NCI-H187 treated with DMSO at 0.1 percent for 48 hours (cell line): ENCODE data around the gene ITGB8.

Source experiments
- DNase-seq: peaks from one replicate; lab custom pipeline; 2025; lab: John Stamatoyannopoulos, UW

The ITGB8 gene

GRCh38 chr7:20430664-20431063 lies 100.0 kb downstream of the ITGB8 start:
- DNase-seq: no peak

- no peak for DNase-seq
Observed at GRCh38 chr7:20431146-20431545, 100.4 kb downstream of the ITGB8 start.

GRCh38 chr7:20432071-20432470 lies 101.4 kb downstream of the ITGB8 start:
- no peak for DNase-seq

GRCh38 chr7:20435305-20435704 lies 104.6 kb downstream of the ITGB8 start:
- no peak for DNase-seq

GRCh38 chr7:20438248-20438647 lies 107.5 kb downstream of the ITGB8 start:
- DNase-seq: no peak

- no peak for DNase-seq
Observed at GRCh38 chr7:20438694-20439376, 108.1 kb downstream of the ITGB8 start.

- no peak for DNase-seq
Observed at GRCh38 chr7:20439416-20440185, 108.9 kb downstream of the ITGB8 start.

- no peak for DNase-seq
Observed at GRCh38 chr7:20440472-20441105, 109.9 kb downstream of the ITGB8 start.

GRCh38 chr7:20441346-20441745 lies 110.6 kb downstream of the ITGB8 start:
- no peak for DNase-seq

GRCh38 chr7:20441991-20442441 lies 111.3 kb downstream of the ITGB8 start:
- no peak for DNase-seq

GRCh38 chr7:20442951-20443350 lies 112.3 kb downstream of the ITGB8 start:
- no peak for DNase-seq

- DNase-seq: no peak
Observed at GRCh38 chr7:20444030-20444800, 113.5 kb downstream of the ITGB8 start.

- DNase-seq: no peak
Observed at GRCh38 chr7:20447021-20447650, 116.4 kb downstream of the ITGB8 start.

- no peak for DNase-seq
Observed at GRCh38 chr7:20449176-20449575, 118.5 kb downstream of the ITGB8 start.

GRCh38 chr7:20450536-20450935 lies 119.8 kb downstream of the ITGB8 start:
- no peak for DNase-seq

GRCh38 chr7:20454202-20454601 lies 123.5 kb downstream of the ITGB8 start:
- no peak for DNase-seq

- no peak for DNase-seq
Observed at GRCh38 chr7:20456701-20457100, 126.0 kb downstream of the ITGB8 start.

GRCh38 chr7:20458521-20458920 lies 127.8 kb downstream of the ITGB8 start:
- no peak for DNase-seq

- DNase-seq: no peak
Observed at GRCh38 chr7:20459419-20459818, 128.7 kb downstream of the ITGB8 start.

- DNase-seq: no peak
Observed at GRCh38 chr7:20464891-20465290, 134.2 kb downstream of the ITGB8 start.
